Measurements from ENCODE around the gene PSMB11. TPM values are rescaled to one million over a fixed set of nuclear protein-coding genes. Genes with fewer than 3 reads are reported as not detected.

The PSMB11 gene
- not detected for polyA plus RNA-seq (2013, experiment 1 of 2)
- not detected for polyA plus RNA-seq (2013, experiment 2 of 2)

GRCh38 chr14:23042162-23042965 is at the start of gene PSMB11:
Gene PSMB11 (plus strand): TSS chr14:23042212. CDS start chr14:23042226, 14 bp downstream.
- H3K36me3 ChIP-seq (ENCODE audit: control insufficient read depth, insufficient read depth, low read length), result no peaks in the 10 kb centered on the region
- no peak for DNase-seq
- H2BK5ac ChIP-seq (ENCODE audit: low read length), result no peak within 1 kb of the TSS
- no peak within 1 kb of the TSS for H4K8ac ChIP-seq (ENCODE audit: low read depth, low read length)
- no peaks in the 10 kb centered on the region for H3K79me1 ChIP-seq (ENCODE audit: low read length)
- no peaks in the 10 kb centered on the region for H3K79me2 ChIP-seq (ENCODE audit: control insufficient read depth, insufficient read depth, low read length)
- H3K9ac ChIP-seq (ENCODE audit: low read length), result no peak within 1 kb of the TSS
- no CpG with 5 or more reads among the region's 36 CpGs for WGBS (ENCODE audit: extremely low coverage, insufficient coverage, low lambda C conversion rate)
- H3K18ac ChIP-seq (ENCODE audit: low read length), result no peak within 1 kb of the TSS
- H3K27me3 ChIP-seq (ENCODE audit: insufficient read depth, low read length, poor library complexity), result no peaks in the 10 kb centered on the region
- no peak within 1 kb of the TSS for H3K4me3 ChIP-seq (ENCODE audit: low read length)
- no peak within 1 kb of the TSS for H3K27ac ChIP-seq (ENCODE audit: low read depth, low read length)
- no peak within 1 kb of the TSS for H3K4ac ChIP-seq (ENCODE audit: low read depth, low read length)
- no peak within 1 kb of the TSS for H3K4me2 ChIP-seq (ENCODE audit: low read length)
- H2BK15ac ChIP-seq (replicated peaks; ENCODE audit: low read depth), result no peak within 1 kb of the TSS
- H3K4me1 ChIP-seq (ENCODE audit: control insufficient read depth, low read depth, low read length), result peaks cover 4% of the 10 kb centered on the region
- H2BK120ac ChIP-seq (ENCODE audit: low read depth, low read length), result no peak within 1 kb of the TSS
- peak within 1 kb of the TSS; percentile 10 for H3K56ac ChIP-seq (ENCODE audit: low read length)
- no peak within 1 kb of the TSS for H4K5ac ChIP-seq (ENCODE audit: low read length)
- no peak within 1 kb of the TSS for H3K23ac ChIP-seq (ENCODE audit: low read length)
- H2AK5ac ChIP-seq (ENCODE audit: low read length), result no peak within 1 kb of the TSS

- Histone ChIP-seq H2BK5ac (ENCODE audit: low read length) (no peak overlapping the region), H3K4ac (ENCODE audit: low read depth, low read length) (no peak overlapping the region), H3K4me2 (ENCODE audit: low read length) (no peak overlapping the region)
These were observed 48.5 kb upstream of the PSMB11 start for GRCh38 chr14:22993517-22993916.

GRCh38 chr14:22994762-22995275 is 47.2 kb upstream of the PSMB11 start:
- Histone ChIP-seq H3K56ac (ENCODE audit: low read length) (peak overlapping the region; percentile 66), H3K27me3 (ENCODE audit: insufficient read depth, low read length, poor library complexity) (no peaks in the 10 kb centered on the region), H2AK5ac (ENCODE audit: low read length) (no peak overlapping the region), H3K36me3 (ENCODE audit: control insufficient read depth, insufficient read depth, low read length) (no peaks in the 10 kb centered on the region), H3K79me2 (ENCODE audit: control insufficient read depth, insufficient read depth, low read length) (no peaks in the 10 kb centered on the region), H3K4me3 (ENCODE audit: low read length) (no peak overlapping the region), H2BK120ac (ENCODE audit: low read depth, low read length) (no peak overlapping the region), H2BK5ac (ENCODE audit: low read length) (no peak overlapping the region), H2BK15ac (replicated peaks; ENCODE audit: low read depth) (no peak overlapping the region), H3K4me1 (ENCODE audit: control insufficient read depth, low read depth, low read length) (peaks cover 4% of the 10 kb centered on the region), H3K18ac (ENCODE audit: low read length) (peak overlapping the region; percentile 16), H3K79me1 (ENCODE audit: low read length) (no peaks in the 10 kb centered on the region), H4K8ac (ENCODE audit: low read depth, low read length) (no peak overlapping the region), H3K27ac (ENCODE audit: low read depth, low read length) (no peak overlapping the region), H3K9ac (ENCODE audit: low read length) (peak overlapping the region; percentile 29), H4K5ac (ENCODE audit: low read length) (no peak overlapping the region), H3K23ac (ENCODE audit: low read length) (no peak overlapping the region), H3K4ac (ENCODE audit: low read depth, low read length) (no peak overlapping the region), H3K4me2 (ENCODE audit: low read length) (no peak overlapping the region)
- WGBS (ENCODE audit: extremely low coverage, insufficient coverage, low lambda C conversion rate), result no CpG with 5 or more reads among the region's 4 CpGs
- DNase-seq, result peak; percentile 82

More at GRCh38 chr14:22993517-22993916, 48.5 kb upstream of the PSMB11 start:
- Histone ChIP-seq H3K27me3 (ENCODE audit: insufficient read depth, low read length, poor library complexity) (no peaks in the 10 kb centered on the region), H3K79me2 (ENCODE audit: control insufficient read depth, insufficient read depth, low read length) (no peaks in the 10 kb centered on the region), H2BK15ac (replicated peaks; ENCODE audit: low read depth) (no peak overlapping the region), H2BK120ac (ENCODE audit: low read depth, low read length) (no peak overlapping the region), H4K5ac (ENCODE audit: low read length) (no peak overlapping the region), H3K27ac (ENCODE audit: low read depth, low read length) (peak overlapping the region; percentile 4), H3K79me1 (ENCODE audit: low read length) (no peaks in the 10 kb centered on the region), H3K4me3 (ENCODE audit: low read length) (no peak overlapping the region), H4K8ac (ENCODE audit: low read depth, low read length) (no peak overlapping the region), H3K18ac (ENCODE audit: low read length) (no peak overlapping the region), H3K56ac (ENCODE audit: low read length) (peak overlapping the region; percentile 74), H3K36me3 (ENCODE audit: control insufficient read depth, insufficient read depth, low read length) (no peaks in the 10 kb centered on the region), H3K4me1 (ENCODE audit: control insufficient read depth, low read depth, low read length) (peaks cover 9% of the 10 kb centered on the region), H3K23ac (ENCODE audit: low read length) (no peak overlapping the region), H2AK5ac (ENCODE audit: low read length) (peak overlapping the region; percentile 92), H3K9ac (ENCODE audit: low read length) (no peak overlapping the region)
- peak; percentile 68 for DNase-seq

GRCh38 chr14:22995889-22996625 is 46.0 kb upstream of the PSMB11 start:
- H3K27ac ChIP-seq (ENCODE audit: low read depth, low read length), result no peak overlapping the region
- H3K9ac ChIP-seq (ENCODE audit: low read length), result no peak overlapping the region
- H3K4me3 ChIP-seq (ENCODE audit: low read length), result no peak overlapping the region
- no peak overlapping the region for H4K5ac ChIP-seq (ENCODE audit: low read length)
- H3K23ac ChIP-seq (ENCODE audit: low read length), result no peak overlapping the region
- no peaks in the 10 kb centered on the region for H3K79me1 ChIP-seq (ENCODE audit: low read length)
- no peak overlapping the region for H2BK5ac ChIP-seq (ENCODE audit: low read length)
- no peaks in the 10 kb centered on the region for H3K36me3 ChIP-seq (ENCODE audit: control insufficient read depth, insufficient read depth, low read length)
- no peak overlapping the region for H3K4me2 ChIP-seq (ENCODE audit: low read length)
- no peak overlapping the region for H3K4ac ChIP-seq (ENCODE audit: low read depth, low read length)
- peak overlapping the region; percentile 7 for H3K56ac ChIP-seq (ENCODE audit: low read length)
- H4K8ac ChIP-seq (ENCODE audit: low read depth, low read length), result no peak overlapping the region
- H2BK120ac ChIP-seq (ENCODE audit: low read depth, low read length), result no peak overlapping the region
- H3K18ac ChIP-seq (ENCODE audit: low read length), result no peak overlapping the region
- H2BK15ac ChIP-seq (replicated peaks; ENCODE audit: low read depth), result no peak overlapping the region
- H2AK5ac ChIP-seq (ENCODE audit: low read length), result no peak overlapping the region
- H3K79me2 ChIP-seq (ENCODE audit: control insufficient read depth, insufficient read depth, low read length), result no peaks in the 10 kb centered on the region
- no peaks in the 10 kb centered on the region for H3K27me3 ChIP-seq (ENCODE audit: insufficient read depth, low read length, poor library complexity)
- peaks cover 3% of the 10 kb centered on the region for H3K4me1 ChIP-seq (ENCODE audit: control insufficient read depth, low read depth, low read length)
- DNase-seq, result no peak
- WGBS (ENCODE audit: extremely low coverage, insufficient coverage, low lambda C conversion rate), result no CpG with 5 or more reads among the region's 9 CpGs

- no peak overlapping the region for H2AK5ac ChIP-seq (ENCODE audit: low read length)
- H4K8ac ChIP-seq (ENCODE audit: low read depth, low read length), result no peak overlapping the region
- H2BK120ac ChIP-seq (ENCODE audit: low read depth, low read length), result no peak overlapping the region
- H2BK15ac ChIP-seq (replicated peaks; ENCODE audit: low read depth), result no peak overlapping the region
- H3K4me1 ChIP-seq (ENCODE audit: control insufficient read depth, low read depth, low read length), result peaks cover 3% of the 10 kb centered on the region
- no peaks in the 10 kb centered on the region for H3K79me2 ChIP-seq (ENCODE audit: control insufficient read depth, insufficient read depth, low read length)
- H3K4me2 ChIP-seq (ENCODE audit: low read length), result no peak overlapping the region
- no CpG with 5 or more reads among the region's 11 CpGs for WGBS (ENCODE audit: extremely low coverage, insufficient coverage, low lambda C conversion rate)
- H3K4ac ChIP-seq (ENCODE audit: low read depth, low read length), result no peak overlapping the region
- no peak overlapping the region for H3K18ac ChIP-seq (ENCODE audit: low read length)
- H4K5ac ChIP-seq (ENCODE audit: low read length), result no peak overlapping the region
- no peaks in the 10 kb centered on the region for H3K36me3 ChIP-seq (ENCODE audit: control insufficient read depth, insufficient read depth, low read length)
- H3K9ac ChIP-seq (ENCODE audit: low read length), result no peak overlapping the region
- no peak overlapping the region for H3K23ac ChIP-seq (ENCODE audit: low read length)
- no peak overlapping the region for H2BK5ac ChIP-seq (ENCODE audit: low read length)
- H3K4me3 ChIP-seq (ENCODE audit: low read length), result no peak overlapping the region
- no peaks in the 10 kb centered on the region for H3K27me3 ChIP-seq (ENCODE audit: insufficient read depth, low read length, poor library complexity)
- DNase-seq, result no peak
- no peaks in the 10 kb centered on the region for H3K79me1 ChIP-seq (ENCODE audit: low read length)
- no peak overlapping the region for H3K27ac ChIP-seq (ENCODE audit: low read depth, low read length)
- peak overlapping the region; percentile 49 for H3K56ac ChIP-seq (ENCODE audit: low read length)
These were observed 45.0 kb upstream of the PSMB11 start for GRCh38 chr14:22996768-22997654.
